GM21360 (cell line): ENCODE results near the gene MBD3.
"Not testable (repeated sequence)": the region's sequence is repeated elsewhere in the genome, so short reads cannot be mapped to it uniquely, and the experiment has no call there.

Experiments
- ATAC-seq: cut with Tn5 transposase; IDR thresholded peaks from one replicate; pipeline ENCODE4 v1.9.1; 2021; ENCODE audit warnings: mild to moderate bottlenecking, moderate library complexity; ENCODE audit not compliant: unreplicated experiment

Gene MBD3, protein sequence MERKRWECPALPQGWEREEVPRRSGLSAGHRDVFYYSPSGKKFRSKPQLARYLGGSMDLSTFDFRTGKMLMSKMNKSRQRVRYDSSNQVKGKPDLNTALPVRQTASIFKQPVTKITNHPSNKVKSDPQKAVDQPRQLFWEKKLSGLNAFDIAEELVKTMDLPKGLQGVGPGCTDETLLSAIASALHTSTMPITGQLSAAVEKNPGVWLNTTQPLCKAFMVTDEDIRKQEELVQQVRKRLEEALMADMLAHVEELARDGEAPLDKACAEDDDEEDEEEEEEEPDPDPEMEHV

DNA sequence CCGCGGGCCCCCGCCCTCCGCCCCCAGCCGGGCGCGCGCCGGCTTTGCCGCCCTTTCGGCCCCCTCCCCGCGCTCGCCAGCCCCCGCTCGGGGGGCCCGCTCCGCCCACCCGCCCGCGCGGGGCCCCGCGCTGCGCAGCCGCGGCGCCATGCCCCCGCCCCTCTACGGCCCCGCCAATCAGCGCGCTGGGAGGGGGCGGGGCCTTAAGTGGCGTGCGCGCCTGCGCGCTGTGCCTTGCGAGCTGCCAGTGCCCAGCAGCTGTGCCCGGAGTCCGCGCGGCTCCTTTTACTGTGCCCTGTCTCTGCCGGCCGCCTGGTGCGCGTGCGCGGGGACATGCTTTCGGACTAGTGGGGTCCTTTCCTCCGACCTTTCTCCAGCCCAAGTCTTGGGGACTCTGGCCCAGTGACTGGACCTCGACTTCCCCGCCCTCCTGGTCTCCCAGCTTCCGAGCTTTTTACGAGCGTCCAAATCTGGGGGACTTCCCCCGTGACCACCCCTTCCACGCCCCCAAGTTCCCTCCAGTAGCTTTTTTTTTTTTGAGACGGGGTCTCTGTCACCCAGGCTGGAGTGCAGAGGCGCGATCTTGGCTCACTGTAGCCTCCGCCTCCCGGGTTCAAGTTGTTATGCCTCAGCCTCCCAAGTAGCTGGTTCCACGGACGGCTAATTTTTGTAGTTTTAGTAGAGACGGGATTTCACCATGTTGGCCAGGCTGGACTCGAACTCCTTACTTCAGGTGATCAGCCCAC, at the start of gene MBD3:
Gene MBD3, minus strand, starts transcription at position 111 of the 746 bp plus-strand sequence. CDS start 234 bp downstream, outside the sequence.
- ATAC-seq = peak; percentile 59

DNA sequence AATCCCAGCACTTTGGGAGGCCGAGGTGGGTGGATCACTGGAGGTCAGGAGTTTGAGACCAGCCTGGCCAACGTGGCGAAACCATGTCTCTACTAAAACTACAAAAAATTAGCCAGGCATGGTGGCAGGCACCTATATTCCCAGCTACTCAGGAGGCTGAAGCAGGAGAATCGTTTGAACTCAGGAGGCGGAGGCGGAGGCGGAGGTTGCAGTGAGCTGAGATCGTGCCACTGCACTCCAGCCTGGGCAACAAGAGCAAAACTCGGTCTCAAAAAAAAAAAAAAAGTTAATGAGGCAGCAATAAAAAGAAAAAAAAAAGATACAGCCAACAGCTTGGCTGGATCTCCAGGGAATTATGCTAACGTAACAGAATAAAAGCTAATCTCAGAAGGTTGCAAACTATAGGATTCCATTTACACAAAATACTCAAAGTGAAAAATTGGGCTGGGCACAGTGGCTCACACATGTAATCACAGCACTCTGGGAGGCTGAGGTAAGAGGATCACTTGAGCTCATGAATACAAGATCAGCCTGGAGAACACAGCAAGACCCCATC, 48.3 kb upstream of the MBD3 start:
- not testable (repeated sequence) for ATAC-seq

DNA sequence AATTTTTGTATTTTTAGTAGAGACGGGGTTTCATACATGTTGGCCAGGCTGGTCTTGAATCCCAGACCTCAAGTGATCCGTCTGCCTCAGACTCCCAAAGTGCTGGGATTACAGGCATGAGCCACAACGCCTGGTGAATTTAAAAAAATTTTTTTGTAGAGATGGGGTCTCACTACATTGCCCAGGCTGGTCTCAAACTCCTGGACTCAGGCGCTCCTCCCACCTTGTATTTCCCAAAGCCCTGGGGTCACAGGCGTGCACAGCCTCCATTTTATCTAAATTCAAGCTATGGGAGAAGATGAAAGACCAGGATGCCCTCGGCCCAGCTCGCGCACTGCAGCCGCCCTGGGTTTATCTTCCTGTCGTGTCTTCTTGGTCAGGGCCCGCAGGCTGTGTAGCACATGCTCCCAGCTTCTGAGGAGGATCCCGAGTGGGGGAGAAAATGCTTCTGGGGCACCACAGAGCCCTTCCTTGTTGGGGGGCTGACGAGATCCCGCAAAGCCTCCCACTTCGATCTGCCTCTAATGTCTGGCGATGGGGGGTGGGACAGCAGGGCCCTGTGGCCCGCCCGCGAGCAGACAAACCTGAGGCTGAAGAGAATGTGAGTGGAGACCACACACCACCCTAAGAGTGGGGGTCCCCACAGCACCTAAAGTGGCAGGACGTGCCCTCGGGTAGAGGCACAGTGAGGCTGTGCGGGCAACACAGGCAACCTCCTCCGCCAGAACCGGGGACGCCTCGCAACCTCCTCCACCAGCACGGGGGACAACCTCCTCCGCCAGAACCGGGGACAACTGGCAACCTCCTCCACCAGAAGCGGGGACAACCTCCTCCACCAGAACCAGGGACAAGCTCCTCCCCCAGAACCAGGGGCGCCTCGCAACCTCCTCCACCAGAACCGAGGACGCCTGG, 43.9 kb upstream of the MBD3 start:
- no peak for ATAC-seq

DNA sequence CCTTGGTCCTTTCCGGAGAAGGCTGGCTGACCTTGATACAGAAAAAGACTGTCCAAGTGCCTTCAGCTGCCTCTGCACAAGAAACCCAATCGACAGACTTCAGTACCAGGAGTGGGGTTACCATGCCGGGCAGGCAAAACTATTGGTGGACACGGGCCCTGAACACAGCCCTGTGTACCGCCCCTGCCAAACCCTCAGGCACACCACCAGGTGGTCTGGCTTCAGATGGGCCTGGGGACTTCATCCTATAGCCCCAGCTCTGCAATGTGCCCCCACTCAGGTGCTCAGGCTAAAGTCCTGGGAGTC, 42.2 kb upstream of the MBD3 start:
- no peak for ATAC-seq

DNA sequence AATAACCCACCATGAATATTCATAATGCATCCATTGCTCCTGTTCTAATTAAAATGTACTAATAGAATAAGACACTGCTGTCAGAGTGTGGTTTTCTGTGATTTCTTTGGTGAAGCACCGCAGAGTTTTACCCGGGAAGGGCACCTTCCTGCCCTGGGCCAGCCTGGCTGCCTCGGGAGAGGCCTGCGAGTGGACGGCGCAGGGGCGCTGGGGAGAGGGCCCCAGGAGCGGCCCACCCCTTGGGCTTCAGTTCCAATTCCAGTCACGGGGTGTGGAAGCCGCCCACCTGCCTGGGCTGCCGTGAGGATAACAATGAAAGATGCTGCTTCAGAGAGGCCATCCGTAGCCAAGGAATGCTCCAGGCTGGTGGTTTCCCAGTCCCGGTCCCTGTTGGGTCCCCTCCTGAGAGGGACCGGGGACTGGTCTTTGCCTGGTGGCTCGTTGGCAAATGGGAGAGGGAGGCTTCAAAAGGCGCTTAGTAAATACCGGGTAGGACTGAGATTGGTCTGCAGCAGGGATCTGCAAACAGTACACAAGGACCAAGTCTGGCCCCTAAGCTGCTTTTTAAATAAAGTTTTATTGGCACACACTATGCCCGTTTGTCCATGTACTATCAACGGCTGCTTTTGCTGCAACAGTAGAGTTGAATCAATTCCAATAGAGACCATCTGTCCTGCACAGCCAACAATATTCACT, 41.7 kb upstream of the MBD3 start:
- no peak for ATAC-seq

DNA sequence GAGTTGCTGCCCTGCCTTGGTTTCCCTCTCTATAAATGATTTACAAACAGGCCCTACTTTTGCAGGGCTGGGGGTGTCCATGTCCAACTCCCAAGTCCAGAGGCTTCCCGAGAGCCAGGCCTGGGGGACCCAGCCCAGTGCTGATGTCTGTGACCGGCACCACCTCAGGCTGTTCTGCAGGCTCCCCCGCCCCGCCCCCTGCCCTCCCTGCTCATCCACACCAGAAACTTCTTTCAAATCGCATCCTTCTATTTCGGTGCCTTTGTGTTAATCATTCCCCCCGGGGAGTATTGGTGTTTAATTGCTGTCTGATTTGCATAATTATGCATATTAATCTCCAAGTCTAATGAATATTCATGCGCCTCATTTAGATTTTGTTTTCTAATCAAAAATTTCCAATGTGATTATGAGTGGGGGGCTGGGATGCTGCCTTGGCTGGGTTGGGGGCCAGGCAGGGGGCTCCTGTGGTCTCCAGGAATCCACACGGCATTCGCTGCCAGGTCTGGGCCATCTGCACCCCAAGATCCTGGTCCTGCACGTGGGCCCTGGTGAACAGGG, 40.7 kb upstream of the MBD3 start:
- ATAC-seq = no peak

DNA sequence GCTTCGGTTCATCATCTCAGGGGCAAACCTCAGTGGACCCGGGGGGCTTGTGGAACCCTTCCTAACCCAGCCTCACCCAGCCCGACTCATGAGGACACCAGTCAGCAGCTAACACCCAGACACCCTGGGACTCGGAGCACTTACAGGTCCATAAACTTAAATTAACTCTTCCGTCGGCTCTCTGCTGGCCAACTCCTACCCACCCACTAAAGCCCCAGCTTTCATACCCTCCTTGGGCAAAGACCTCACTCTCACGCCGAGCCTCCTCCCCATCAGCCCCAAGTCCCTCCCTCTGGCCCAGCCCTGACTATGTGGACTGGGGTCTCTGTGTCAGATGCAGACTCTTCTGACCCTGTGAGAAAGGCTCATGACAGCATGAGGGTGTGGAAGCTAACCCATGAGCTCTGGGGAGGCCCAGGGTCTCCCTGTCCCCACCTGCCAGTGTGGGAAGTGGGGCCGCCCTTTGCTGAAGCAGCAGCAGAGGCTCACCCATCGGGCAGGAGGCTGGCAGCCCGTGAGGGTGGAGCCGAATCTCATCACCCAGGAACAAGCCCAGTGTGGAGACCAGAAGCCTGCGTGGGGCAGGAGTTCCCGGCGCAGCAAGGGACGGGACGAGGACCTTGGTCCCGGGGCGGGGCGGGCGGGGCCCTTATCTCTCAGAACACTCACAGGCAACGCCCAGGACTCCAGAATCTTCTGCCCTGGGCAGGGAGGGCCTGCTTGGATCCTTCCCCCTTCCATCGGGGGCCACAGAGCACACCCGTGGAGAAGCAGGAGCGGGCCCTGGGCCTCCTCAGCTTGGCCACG, 40.0 kb upstream of the MBD3 start:
- ATAC-seq = no peak

DNA sequence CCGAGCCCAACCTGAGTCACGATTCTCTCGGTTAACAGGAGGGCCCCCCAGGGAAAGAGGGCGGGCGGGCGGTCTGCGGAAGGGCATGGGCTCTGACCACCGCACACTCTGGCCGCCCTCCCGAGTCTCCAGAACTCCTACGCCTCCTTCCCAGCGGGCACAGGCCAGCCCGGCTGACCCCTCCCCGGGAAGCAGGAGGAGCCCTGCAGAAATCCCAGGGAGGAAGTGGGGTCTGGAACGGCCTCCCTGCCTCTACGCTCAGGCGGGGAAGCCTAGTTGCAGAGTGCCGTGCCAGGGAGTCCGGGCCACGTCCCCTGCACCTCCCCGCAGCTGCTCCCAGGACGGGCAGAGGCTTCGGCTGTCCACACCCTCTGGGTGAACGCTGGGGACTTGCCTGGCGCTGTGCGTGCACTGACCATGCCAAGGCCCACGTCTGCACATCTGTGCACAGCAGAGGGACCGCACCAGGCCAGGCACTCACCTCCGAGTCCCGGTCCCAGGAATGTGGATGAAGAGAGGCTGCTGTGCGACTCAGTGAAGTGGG, 39.0 kb upstream of the MBD3 start:
- ATAC-seq = no peak

DNA sequence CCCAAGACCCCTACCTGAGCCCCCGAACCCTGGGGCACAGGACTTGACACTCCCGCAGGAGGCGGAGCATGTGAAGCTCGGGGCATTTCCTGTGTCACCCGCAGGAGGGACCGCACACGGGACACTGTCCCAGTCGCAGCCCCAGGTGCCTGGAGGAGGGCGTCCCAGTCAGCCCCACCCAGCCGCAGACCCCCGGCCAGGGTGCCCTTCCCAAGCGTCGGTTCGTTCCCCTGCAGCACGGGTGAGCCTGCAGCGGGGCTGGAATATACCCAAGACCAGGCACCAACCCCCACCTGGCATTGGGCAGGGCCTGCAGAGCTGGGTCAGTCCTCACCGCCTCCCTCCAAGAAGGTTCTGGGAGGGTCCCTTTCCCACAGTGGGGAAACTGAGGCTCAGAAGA, 38.1 kb upstream of the MBD3 start:
- ATAC-seq = no peak

DNA sequence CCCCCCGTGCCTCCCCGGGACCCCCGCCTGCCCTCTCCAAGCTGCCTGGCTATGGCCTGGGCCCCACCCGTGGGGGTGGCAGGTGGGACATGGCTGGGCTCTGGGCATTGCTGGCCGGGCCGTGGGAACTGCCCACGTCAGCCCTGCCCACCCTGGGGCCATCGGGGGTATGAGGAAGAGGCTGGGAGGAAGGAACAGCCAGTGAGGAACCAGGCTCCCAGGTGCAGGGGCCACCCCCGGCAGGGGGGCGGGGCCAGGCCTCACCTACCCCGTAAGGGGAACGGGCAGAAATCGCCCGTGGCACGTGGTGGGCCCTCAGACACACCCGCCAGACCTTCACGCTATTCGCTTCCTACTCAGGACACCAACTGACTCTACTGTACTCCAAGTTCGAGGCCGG, 37.3 kb upstream of the MBD3 start:
- no peak for ATAC-seq

DNA sequence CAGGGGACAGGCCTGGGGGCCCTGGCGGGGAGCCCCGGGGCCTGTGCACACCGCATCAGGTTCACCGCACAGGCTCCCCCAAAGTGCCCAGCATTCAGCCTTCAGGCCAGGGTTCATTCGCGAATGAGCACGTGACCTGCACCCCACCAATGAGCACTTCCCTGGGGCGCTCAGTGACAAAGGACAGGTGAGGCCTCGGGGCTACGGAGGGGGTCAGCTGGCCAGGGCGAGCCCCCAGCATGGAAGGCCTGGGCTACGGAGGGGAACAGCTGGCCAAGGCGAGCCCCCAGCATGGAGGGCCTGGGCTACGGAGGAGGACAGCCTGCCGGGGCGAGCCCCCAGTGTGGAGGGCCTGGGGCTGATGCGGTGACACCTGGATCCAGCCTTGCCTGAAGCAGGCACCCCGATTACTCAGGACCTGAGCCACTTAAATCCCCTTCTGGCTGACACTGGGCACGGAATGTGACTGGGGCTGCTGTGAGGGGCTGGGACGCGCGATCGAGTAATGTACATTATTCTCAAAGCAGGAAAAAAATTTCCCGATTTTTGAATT, 36.7 kb upstream of the MBD3 start:
- no peak for ATAC-seq

DNA sequence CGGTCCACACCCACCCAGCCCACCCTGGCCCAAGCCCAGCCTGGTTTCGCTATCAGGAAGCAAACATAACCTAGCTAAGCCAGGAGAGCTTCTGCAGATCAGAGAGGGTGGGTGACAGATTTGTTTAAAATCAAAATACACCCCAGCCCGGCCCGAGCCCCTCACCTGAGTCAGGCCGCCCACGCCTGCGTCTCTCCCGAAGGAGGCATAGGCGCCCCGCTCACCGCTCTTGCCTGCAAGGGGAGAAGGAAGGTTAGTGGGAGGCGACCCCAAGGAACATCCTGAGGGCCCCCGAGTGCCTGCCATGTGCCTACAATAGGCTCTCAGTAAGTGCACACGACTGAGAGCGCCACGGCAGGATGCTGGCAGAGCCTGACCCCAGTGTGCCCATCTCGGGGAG, 34.5 kb upstream of the MBD3 start:
- ATAC-seq = no peak

DNA sequence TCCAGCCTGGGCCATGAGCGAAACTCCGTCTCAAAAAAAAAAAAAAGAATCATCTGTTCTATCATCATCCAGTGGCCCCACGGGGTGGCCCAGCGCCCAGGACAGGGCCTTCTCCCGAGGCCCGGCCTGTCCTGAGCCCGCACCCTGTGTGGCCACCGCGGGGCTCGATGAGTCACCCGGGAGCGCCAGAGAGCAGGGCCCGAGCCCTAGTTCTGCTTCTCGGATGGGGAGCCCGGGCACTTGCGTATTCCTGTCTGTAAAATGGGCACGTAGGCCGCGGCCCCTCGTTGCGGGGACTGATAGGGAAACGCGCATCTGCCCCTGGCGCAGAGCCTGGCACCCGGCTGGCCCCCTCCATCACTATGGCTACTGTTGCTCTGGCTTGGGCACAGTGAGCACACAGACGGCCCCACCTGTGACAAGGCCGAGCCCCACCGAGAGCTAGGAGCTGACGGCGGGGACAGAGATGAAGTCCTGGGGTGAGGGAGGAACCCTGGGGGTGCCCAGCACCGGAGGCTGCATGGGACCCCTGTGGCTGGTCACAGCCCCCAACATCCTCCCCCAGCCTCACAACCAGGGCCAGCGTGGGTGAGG, 33.8 kb upstream of the MBD3 start:
- no peak for ATAC-seq

DNA sequence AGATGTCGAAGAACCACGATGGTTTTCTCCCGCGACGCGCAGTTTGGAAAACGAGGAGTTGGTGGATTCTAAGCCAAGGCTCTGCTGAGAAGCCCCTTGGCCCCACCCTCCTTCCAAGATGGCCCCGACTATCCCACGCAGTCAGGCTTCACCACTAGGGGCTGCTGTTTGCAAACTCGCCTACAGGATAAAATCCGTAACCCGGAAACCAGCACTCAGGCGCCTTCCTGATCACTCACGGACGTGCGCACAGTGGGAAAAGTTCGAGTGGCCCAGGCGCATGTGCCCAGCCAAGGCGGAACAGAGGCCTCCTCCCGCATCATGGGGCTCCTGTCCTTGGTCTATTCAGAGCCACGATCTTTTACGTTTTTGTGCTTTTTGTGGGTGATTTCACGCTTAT, 31.8 kb upstream of the MBD3 start:
- no peak for ATAC-seq

DNA sequence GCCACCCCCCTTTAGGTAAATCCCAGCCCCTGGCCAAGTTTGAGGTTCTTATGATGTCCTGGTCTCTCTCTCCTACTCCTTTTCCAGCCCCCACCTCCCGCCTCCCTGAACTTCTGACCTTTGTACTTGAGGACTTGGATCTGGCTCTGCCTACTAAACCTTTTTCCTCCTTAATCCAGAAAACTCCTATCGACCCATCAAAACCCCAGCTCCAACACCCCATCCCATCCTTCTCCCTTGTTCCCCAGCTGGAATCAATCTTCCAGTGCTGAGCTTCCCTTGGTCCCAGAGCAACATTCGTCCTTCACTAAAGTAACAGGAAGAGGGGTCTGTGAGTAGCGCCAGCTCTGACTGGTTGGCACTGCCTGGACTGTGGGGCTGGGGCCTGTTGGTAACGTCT, 29.9 kb upstream of the MBD3 start:
- ATAC-seq = no peak

DNA sequence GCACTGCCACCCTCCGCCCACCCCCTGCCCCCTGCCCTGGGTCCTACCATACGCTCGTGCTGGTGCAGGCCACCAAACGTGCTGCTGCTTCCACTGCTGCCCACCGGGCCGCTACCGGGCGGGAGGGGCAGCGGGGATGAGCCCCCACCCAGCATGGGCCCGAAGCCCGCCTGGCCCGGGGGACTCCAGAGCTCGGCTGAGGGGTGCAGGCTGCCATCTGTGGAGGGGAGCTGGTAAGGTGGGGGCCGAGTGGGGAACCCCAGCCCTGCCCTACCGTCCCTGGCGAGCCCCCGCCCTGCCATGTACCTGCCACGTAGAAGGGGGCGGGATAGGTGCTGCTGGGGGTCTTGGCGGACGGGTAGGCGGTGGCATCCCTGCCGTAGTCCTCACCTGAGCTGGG, 29.3 kb upstream of the MBD3 start:
- no peak for ATAC-seq

DNA sequence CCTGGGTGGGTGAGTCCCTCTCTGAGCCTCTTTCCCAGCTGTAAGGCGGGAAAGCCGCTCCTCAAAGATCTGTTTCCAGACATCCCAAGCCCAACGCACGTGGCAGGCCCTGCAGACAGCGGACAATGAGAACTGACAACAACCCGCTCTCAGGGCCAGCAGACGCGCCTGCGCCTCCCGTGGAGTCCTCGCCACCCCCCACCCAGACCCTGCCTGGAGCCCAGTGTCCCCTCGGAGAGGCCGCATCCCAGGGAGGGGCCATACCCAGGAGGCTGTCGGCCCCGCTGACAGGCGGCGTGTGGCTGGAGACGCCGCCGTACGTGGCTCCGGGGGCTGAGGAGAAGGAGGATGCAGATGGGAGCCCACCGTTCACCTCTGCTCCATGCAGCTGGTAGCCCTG, 28.9 kb upstream of the MBD3 start:
- ATAC-seq = no peak

DNA sequence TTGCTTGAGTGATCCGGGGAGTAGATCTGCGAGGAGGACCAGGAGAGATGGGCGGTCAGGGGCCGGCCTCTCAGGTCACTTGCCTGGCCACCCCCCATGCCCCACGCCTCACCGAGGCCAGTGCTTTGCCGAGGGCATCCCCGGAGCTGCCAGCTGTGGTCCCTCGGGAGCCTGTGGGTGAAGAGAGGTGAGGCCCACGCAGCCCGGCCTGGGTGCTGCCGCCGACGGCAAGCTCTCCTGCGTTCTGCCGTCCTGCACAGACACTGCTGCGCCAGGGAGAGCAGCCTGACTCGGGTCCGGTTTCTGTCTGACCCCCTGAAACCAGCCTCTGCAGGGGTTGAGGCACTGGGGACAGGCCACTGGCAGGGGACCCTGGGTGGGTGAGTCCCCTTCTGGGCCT, 28.4 kb upstream of the MBD3 start:
- ATAC-seq = no peak

DNA sequence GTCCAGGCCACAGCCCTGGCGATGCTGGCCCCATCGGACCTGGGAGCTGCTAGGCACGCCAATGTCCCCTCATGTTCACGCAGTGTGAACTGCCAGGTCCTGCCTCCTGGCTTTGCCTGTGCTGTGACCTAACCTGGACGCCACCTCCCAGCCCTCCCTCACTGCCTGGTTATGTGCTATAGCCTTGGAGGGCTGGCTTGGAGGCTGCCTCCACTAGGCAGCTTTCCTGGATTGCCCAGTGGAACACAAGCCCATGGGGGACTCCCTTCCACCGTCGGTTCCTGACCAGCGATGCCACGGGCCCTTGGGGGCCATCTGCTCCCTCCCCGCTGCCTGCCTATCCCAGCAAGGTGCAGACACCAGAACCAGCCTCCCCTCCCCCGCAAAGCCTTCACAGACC, 27.8 kb upstream of the MBD3 start:
- no peak for ATAC-seq
